NCI-H748 (cell line): Measurements from ENCODE around the gene SOWAHB.
A peak's percentile ranks its signal among the peaks of the same experiment; 100 is the strongest.

Experiments
- DNase-seq: peaks from one replicate; lab custom pipeline; 2025; ENCODE audit not compliant: unreplicated experiment; lab: John Stamatoyannopoulos, UW

The SOWAHB gene, protein sequence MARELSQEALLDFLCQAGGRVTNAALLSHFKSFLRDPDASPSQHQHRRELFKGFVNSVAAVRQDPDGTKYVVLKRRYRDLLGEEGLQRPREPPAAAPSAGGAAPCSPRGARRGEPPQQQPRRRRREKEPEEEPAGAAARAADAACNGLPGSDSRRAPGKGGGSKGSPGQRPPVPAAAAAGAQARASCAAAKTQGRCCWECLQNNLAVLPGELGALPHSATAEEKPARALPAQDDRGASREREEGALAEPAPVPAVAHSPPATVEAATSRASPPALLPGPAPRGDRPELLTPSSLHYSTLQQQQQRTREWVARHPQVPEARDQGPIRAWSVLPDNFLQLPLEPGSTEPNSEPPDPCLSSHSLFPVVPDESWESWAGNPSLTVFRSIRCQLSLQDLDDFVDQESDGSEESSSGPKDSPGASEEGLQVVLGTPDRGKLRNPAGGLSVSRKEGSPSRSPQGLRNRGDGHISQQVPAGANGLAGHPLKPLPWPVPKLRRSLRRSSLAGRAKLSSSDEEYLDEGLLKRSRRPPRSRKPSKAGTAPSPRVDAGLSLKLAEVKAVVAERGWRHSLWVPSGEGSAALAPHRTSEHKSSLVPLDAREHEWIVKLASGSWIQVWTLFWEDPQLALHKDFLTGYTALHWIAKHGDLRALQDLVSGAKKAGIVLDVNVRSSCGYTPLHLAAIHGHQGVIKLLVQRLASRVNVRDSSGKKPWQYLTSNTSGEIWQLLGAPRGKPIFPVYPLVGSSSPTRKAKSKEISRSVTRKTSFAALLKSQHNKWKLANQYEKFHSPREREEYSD

DNA sequence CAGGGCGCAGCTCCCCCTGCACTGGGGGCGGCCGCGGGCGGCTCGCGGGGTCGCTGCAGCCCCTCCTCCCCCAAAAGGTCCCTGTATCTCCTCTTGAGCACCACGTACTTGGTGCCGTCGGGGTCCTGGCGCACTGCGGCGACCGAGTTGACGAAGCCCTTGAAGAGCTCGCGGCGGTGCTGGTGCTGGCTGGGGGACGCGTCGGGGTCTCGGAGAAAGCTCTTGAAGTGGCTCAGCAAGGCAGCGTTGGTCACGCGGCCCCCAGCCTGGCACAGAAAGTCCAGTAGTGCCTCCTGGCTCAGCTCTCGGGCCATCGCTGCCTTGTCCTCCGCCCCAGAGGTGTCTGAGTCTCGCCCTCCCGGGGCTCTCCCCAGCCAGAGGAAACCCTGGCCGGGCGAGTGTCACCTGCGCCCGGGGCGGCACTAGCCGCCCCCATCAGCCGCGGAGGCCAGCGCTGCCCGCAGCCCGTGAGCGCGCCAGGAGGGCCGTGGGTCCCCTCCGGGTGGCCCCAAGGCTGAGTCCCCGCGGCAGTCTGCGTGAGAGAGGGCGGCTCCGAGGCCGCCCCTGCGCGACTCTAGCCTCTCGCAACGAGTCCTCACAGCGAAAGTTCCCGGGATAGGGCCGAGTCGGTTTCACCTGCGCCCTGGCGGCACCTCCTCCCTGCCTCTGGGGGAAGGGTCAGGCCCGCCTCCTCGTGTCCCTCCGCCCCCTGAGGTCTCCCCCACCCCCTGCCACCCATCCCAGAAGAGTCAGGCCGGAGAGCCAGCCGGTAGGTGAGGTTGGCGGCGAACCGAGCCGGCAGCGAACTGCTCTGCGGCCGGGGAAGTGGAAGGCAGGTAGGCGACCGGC, at the start of gene SOWAHB:
Gene SOWAHB, minus strand, starts transcription at position 609 of the 849 bp plus-strand sequence. Its CDS starts 295 bp downstream, at position 314.
- DNase-seq, result peak; percentile 66

DNA sequence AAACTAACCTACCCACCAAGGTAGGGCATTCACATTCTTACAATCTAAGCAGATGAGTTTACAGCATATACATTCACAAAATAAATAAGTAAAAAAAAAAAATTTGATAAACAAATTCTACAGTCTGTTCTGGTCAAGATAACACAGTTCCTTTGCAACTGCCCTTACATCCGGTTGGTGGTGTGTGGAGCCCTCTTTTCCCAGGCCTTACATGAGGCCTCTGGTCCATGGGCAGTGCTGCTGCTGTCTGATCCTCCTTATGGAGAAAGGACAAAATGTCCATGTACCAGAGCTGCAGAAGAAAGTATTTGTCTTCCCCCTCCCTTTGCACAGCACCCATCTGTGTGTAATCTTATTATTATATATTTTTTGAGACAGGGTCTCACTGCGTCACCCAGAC, 49.4 kb upstream of the SOWAHB start:
- DNase-seq, result no peak

DNA sequence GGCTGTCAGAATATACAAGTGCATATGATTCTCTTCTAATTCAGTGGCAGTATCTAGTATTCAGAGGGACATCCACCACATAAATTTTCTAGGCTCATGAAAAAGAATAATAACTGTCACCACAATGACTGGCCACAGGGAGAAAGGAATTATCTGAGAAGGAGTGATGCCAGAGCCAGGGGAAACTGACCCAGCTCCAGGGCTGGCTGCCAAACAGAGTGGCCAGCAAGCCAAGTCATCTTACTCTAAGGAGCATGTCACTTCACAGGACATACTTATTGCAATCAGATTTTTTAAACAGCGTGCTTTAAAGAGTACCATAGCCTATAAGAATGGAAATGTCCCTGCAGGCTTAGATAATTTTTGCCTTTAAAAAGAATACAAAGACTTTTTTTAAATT, 45.8 kb upstream of the SOWAHB start:
- DNase-seq, result no peak

DNA sequence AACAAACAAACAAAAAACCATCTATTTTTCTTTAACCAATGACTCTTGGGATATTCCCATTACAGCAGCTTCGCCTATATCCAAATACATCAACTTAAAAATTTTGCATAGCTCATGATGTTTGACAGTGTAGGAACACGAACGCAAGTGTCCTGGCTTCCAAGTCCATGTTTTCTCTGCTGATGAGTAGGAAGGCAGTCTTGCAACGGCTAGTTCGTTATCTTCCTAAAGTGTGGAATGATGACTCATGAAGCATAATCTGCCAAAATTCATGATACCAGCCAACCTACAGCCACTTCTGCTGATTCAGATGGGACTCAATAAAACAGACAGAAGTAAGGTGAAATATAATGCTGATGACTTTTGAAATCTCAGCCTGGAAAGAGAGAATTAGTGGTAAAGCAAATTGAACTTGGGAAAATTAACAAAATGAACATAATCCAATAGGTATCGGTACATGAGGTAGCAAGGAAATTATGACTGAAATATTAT, 45.2 kb upstream of the SOWAHB start:
- DNase-seq, result no peak

DNA sequence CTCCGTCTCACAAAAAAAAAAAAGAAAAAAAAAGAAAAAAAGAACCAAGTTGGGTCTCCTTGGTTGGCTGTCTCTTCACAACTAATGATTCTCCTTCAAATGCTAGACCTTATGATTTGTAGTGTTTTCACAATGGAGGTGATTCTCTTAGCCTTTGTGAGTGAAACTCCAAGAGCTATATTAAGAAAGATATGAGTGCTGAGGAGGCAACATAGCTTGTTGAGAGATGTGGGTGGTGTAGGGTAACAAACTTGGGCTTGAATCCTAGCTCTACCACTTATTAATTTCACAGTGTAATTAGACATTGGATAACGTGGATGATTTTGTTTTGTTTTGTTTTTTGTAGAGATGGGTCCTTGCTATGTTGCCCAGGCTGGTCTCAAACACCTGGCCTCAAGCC, 41.2 kb upstream of the SOWAHB start:
- DNase-seq, result no peak

DNA sequence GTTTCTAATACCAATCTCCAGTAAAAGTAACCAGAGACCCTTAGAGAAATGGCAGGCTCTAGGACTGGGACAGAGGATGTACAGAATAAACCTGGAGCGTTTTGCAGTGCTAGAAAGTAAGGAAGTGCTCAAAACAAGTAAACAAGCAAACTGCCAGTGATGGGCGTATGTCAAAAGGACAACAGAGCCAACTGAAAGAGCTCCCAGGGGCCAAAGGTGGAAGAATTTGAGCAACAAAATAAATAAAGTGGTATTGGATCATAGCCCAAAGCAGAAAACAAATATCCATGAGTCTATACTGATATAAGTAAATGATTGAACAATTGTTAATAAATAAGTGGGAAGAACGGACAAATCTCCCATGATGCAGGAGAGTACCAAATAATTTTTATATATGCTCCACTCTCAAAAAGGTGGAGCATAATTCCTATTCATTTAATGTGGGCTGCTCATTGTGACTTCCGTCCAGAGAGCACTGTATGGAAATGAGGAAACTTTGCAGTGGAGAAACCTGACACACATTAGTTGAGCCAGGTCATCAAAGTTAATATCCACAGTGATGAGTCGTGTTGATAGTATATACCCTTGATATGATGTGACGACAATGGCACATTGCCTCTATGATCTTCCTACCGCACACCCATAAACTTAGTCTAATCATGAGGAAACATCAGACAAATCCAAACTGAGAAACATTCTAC, 33.8 kb upstream of the SOWAHB start:
- DNase-seq, result no peak

DNA sequence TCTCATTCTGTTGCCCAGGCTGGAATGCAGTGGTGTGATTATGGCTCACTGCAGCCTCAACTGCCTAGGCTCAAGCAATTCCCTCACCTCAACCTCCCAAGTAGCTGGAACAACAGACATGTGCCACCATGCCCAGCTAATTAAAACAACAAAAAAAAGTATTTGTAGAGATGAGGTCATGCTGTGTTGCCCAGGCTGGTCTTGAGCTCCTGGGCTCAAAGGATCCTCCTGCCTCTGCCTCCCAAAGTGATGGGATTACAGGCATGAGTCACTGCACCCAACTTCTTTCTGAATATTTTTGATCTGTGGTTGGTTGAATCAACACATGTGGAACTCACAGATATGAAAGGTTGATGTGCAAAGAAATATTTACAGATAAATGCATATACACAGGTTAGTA, 33.1 kb upstream of the SOWAHB start:
- DNase-seq, result peak; percentile 0

DNA sequence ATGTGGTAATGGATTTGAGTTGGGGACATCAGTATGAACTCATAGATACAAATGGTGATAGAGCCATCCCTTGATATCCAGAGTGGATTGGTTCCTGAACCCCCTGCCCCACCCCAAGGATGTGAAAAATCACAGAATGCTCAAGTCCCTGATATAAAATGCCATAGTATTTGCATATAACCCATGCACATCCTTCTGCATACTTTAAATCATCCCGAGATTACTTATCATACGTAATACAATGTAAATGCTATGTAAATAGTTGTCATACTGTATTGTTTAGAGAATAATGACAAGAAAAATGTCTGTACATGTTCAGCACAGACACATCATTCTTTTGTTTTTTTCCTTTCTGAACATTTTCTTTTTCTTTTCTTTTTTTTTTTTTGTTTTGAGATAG, 32.7 kb upstream of the SOWAHB start:
- DNase-seq, result no peak

DNA sequence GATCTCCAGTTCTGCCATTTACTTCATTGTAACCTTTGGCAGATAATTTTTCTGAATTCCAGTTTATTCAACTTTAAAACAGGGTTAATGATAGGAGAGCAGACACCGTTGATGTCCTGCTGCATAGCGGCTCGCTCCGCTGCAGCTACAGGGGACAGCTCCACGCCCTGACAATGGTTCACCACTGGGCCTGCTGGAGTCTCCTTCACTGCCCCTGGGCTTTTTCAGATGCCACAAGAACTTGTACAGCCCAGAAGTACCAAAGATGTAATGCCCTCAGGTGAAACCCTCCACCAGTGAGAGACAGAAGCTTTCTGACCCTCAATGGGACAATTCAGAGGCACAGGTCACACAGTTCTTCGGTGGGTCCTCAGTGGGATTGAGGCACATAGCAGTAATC, 28.9 kb upstream of the SOWAHB start:
- DNase-seq, result no peak

DNA sequence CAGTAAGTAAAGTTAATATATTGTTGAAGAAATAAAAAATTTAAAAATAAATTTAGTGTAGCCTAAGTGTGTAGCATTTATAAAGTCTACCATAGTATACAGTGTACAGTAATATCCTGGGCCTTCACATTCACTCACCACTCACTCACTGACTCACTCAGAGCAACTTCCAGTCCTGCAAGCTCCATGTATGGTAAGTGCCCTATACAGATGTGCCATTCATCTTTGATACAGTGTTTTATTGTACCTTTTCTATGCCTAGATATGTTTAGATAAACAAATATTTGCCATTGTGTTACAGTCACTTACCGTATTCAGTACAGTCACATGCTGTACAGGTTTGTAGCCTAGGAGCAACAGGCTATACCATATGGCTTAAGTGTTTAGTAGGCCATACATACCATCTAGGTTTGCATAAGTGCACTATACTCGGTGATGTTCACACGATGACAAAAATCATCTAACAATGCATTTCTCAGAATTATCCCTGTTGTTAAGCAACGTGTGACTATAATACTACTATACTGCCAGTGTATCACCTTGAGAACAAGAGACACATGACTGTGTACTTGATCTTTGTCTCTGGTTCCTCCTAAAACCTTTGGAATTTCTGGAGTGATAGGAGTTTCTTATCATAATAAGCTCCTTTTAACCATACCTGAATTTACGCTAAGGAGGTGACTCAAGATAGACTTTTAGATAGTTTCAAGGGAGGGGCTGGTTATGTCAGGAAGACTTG, 25.8 kb upstream of the SOWAHB start:
- DNase-seq, result no peak

DNA sequence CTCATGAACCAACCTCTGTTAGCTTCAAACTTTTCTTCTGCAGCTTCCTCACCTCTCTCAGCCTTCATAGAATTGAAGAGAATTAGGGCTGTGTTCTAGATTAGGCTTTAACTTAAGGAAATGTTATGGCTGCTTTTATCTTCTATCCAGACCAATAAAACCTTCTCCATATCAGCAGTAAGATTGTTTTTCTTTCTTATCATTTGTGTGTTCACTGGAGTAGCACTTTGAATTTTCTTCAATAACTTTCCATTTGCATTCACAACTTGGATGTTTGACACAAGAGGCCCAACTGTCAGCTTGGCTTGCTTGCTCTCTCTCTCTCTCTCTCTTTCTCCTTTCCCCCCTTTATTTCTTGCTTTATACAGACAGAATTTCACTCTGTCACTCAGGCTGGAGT, 22.8 kb upstream of the SOWAHB start:
- no peak for DNase-seq

DNA sequence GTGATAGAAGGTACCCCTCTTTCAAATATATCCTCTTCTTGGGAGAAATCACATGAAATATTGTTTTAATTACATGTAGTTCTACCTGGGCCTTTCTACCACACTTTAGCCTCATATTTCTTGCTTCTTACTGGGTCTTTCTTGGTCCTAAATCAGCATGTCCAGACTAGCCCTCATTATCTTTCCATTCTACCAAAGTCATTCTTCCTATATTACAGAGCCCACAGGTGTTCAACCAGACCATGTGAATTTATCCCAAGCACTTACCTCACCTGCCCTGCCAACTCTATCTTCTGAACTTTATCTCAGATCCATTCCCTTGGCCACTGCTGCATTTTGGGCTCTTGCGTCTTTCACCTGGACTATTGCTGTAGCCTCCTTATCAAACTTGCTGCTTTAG, 11.8 kb upstream of the SOWAHB start:
- DNase-seq, result no peak

DNA sequence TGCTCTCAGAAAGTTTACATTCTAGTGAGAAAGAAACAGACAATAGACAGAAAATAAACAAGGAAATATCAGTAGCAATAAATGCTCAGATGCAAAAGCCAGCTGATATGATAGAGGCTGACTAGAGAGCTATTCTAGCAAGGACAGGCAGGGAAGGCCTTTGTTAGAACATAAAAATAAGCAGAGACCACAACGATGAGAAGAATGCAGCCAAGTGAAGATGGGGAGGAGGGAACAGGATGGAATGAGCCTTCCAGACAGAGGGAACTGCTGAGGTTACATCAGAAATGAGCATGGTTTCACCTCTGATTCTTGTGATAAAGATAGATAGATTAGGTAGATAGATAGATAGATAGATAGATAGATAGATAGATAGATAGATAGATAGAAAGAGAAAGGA, 7.6 kb upstream of the SOWAHB start:
- DNase-seq, result no peak

DNA sequence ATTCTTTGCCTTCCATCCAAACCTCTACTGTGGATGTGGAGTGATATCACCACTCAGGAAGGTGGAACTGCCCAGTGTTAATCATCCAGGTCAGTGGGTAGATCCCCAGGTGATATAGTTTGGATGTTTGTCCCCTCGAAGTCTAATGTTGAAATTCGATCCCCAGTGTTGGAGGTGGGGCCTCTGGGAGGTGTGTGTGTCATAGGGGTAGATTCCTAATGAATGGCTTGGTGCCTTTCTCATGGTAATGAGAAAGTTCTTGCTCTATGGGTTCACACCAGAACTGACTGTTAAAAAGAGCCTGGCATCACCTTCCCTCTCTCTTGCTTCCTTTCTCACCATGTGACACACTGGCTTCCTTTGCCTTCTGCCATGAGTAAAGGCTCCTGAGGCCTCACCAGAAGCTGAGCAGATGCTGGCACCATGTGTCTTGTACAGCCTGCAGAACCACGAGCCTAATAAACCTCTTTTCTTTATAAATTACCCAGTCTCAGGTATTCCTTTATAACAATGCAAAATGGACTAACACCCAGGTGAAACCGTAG, 6.8 kb upstream of the SOWAHB start:
- DNase-seq, result no peak

DNA sequence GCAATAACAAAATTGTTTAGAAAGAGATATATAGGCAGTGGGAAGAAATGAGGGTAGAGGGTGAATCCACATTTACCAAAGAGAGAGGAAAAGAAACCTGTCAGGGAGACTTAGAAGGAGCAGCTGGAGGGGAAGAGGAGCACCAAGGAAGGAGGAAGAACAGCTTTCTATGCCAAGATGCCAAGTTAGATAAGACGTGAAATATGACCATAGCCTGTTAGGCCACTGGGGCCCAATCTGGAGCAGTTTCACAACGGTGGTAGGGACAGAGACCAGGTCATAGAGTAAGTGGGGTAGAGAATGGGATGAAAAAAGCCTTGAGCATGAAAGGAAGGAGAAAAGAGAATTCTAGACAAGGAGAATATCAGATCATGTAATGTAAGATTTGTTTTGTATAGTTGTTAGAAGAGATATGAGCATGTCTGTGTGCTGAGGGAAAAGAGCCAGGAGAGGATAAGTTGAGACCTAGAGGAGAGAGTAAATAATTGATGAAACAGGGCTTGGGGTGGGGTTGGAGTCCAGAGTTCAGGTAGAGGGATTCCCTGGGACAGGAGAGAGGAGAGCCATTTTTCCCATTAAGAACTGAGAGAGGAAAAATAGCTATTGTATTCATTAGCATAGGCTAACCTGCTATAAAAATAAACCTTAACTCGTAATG, 4.4 kb upstream of the SOWAHB start:
- no peak for DNase-seq

DNA sequence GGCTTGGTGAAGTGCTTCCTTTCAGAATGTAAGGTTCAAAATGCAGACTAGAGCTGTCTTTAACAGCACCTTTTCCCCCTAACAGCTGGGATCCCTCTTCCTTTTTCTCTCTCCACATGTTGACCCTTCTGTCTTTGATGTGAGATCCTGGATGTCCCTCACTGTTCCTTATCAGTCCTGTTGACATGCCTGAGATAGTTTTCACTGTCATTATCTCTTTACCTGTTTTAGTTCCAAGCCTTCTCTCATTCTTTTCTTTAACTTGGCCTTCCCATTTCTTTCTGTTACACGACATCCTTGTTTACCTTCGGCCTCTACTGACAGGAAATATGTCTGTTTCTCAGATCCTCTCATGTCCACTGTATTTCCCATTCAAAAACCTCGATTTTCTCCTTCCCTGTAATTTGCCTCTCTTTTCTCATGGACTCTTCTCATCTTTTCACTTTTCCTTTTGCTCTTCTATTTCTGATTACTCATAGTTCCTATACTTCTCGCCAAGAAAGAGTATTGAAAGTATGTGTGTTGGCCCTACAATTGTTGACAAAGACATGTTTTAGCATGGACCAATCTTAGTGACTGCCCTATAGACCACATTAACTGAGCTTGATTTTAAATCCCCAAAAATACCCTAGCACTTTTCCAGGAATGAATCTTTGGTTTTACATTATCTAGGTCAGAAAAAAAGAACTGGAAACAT, 1.2 kb upstream of the SOWAHB start:
- no peak for DNase-seq

DNA sequence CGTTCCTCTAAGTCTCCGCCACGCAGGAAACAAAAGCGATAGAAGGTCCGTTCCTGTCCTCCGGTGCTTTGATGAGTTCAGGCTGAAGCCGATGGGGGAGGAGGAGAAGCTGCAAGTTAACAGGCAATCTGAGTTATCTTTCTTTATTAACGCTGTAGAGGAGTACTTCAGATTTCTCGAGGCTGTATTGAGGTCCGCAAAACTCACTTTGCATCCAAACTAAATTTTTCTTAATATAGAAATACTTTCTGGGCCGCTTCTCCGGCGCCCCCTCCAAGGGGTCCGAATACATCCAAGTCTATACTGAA, 395 bp upstream of the SOWAHB start:
- no peak for DNase-seq

DNA sequence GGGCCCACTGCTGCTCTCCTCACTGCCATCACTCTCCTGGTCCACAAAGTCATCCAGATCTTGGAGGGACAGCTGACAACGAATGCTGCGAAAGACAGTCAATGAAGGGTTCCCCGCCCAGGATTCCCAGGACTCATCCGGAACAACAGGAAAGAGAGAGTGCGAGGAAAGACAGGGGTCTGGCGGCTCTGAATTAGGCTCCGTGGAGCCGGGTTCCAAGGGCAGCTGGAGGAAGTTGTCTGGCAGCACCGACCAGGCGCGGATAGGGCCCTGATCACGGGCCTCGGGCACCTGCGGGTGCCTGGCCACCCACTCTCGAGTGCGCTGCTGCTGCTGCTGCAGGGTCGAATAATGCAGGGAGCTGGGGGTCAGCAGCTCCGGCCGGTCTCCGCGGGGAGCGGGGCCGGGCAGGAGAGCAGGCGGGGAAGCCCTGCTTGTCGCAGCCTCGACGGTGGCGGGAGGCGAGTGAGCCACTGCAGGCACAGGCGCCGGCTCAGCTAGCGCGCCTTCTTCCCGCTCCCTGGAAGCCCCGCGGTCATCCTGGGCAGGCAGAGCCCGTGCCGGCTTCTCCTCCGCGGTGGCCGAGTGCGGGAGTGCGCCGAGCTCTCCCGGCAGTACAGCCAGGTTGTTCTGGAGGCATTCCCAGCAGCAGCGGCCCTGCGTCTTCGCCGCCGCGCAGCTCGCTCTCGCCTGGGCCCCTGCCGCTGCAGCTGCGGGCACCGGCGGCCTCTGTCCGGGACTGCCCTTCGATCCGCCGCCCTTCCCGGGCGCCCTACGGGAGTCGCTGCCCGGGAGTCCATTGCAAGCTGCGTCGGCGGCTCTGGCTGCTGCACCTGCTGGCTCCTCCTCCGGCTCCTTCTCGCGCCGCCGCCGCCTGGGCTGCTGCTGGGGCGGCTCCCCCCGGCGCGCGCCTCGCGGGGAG, 1.1 kb downstream of the SOWAHB start:
- peak; percentile 76 for DNase-seq
